ENCODE measurements around the gene MORN5.
A peak's percentile ranks its signal among the peaks of the same experiment; 100 is the strongest.

Gene MORN5

DNA sequence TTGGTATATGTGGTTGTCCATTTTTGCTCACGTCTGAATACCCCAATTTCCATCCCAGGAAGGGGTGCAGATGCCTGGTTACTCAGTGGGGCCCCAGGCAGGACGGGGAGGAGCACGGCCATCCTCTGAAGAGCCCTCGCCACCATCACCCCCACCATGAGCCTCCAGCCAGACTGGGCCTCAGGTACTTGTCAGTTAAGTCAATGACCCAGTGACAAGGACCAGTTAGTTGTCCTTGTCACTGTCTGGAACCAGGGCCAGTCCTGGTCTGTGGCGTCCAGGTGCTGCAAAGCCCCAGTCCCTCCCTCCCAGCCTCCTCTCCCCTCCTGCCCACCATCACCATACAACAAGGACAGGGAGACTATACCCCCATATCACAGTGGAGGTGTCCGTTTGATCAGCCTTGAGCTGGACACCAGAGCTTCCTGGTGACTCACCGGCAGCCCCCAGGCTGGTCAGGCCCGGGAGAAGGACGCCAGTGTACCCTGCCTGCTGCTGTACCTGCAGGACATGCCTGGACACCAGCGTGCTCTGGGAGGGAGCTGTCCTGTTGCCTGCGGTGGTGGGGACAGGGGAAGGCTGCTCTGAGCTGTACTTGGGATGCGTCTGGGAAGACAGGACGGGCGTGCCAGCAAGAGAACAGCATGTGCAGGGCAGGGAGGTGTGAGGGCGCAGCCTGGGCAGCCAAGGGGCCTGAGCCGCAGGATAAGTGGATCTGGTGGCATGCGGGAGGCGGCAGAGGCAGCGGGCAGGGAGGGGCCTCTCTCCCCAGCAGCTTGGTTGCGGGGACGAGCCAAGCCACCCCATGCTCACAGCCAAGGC lies 34.0 kb upstream of the MORN5 start:
- no peak for DNase-seq

DNA sequence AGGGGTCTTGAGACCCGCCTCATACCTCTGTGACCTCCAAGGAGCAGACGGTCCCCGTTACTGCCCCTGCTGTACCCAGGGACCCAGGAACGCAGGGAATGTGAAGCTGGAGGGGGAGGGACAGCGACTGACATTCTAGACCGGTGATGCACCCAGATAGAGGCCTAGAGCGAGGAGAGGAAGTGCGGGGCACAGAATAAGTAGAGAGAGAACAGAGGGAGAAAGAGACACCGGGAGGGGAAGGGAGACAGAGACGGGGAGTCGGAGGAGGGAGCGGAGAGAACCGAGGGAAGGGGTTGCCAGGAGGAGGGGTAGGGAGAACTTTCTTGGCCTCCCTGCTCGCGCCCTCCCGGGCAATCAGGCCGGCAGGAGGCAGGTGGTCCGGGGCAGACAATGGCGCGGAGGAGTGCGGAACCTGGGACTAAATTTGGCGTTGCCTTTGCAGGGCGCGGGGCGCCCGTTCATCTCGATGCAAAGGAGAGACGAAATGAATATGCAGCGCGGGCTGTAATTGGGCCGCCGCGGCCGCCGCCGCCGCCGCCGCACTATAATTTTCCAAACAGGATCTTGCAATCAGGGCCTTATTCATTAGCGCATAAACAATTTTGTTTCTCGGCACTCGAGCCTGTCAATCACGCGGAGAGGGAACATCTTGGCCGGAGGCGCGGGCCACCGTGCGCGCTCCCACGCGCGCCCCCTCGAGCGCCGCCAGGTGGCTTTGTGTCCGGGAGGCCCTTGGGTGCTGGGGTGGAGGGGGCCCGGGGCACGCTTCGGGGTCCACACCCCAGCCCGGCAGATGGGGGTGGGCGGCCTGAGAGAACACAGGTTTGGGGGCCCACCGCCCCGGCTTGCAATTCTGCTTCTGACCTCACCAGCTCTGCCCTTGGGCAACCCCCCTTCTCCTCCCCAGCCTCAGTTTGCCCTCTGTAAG lies 33.1 kb upstream of the MORN5 start:
- DNase-seq = no peak

GRCh38 chr9:122127396-122127798 lies 32.3 kb upstream of the MORN5 start:
- DNase-seq = no peak

DNA sequence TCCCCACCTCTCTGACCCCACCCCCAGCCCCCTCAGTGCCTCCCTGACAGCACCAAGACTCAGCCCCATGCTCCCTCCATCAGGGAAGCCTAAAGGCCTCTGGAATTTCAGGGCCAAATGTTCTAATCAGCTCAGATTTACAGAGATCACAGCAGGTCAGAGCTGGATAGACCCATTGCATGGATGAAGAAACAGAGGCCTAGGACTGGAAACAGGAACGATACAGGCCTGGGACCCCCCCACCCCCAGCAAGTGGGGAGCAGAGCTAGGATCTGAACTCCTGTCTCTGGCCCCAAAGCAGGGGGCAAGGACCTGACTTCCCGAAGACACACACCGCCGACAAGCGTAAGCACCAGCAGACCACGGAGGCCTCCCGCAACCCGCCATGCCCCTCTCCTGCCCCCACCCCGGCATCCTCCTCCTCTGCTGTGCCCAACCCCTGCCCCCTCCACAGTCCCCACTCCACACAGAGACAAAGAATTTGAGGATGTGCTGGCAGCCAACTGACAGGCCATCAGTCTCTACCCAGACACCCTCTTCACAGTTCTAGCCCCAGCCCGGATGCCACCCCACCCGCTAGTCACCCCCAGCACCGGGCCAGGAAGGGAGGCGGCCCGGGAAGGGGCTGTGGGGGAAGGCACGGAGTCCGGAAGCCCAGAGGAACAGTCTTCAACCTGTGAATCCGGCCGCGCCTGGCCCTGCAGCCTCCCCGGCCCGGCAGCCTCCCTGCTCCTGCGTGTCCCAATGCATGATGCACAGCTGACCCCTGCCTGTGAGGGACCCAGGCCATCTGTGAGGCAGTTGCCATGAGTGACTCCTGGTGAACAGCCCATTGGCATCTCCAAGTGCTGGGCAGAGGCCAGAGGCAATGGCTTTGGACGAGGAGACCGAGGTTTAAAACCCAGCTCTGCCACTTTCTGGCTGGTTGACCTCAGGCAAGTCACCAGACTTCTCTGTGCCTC lies 31.4 kb upstream of the MORN5 start:
- no peak for DNase-seq

DNA sequence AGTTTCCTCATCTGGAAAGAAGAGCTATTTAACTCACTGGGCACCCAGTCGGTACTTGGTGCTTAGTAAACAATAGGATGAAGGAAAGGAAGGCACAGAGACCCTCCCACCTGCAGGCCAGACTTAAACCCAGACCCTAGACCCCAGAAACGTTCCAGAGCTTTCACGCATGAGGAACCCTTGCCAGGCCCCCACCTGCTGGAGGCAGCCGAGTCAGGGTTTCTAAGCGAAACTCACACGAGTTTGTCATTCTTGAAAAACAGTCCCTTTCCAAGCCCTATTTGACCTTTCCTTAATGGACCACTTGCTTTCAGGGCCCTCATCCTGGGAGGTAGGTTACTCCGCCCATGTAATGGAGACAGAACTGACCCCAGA lies 30.8 kb upstream of the MORN5 start:
- no peak for DNase-seq

GRCh38 chr9:122129969-122130368 lies 29.7 kb upstream of the MORN5 start:
- no peak for DNase-seq

DNA sequence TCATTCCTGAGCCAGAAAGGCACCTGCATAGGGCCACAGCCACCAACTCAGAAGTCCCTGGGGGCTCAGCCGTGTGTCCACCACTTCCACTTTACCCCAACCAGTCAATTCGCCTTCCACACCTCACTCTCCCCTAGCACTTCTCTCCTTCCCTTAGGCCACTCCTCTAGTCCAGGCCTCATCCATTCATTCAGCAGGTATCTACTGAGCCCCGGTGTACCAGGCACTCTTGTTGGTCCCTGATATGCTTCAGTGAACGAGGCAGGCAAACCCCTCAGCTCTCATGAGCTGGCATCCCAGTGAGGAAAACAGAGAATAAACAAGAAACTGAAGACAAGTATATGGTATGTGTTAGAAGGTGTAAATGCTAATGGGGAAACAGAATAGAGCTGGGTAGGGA lies 28.9 kb upstream of the MORN5 start:
- DNase-seq = no peak

DNA sequence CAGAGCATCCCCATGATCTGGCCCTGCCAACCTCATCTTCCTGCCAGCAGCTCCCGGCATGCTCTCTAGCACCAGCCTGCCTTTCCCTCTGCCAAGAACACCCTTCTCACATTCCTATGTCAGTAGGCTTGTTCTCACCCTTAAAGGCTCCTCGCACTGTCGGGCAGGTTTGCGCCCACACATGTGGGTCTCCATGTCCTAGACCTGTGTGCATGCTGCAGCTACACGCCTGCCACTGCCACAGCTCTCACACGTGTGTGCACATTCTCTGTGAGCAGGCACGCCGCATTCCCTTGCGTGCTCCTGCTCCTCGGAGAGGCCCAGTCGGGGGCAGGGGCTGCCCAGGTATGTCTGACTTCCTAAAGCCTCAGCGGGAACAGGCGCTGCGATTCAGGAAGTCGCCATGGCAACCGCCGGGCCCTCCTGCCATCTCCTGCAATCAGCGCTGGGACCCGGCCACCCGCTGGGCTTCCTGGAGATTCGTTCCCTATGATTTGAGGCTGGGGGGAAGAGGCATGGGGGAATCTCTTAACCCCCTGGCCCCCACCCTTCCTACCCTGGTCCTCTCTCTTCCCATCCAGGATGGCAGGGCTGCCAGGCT lies 28.2 kb upstream of the MORN5 start:
- DNase-seq = peak; percentile 8

DNA sequence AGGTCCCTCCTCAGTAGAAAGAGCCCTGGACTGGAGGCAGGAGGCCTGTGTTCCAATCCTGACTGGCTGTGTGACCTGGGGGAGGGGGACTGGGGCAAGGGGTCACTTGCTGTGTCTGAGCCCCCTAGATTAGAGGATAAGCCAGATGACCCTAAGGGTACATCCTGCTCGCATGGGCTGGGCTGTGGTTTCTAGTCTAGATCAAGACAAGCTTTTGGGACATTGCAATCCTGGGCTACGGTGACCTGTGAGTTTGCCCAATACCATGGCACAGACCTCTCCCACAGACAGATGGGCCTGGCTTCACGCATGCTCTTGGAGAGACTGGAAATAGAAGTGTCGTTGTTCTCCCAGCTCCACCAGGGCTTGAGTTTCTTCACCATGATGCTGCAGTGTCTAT lies 27.2 kb upstream of the MORN5 start:
- no peak for DNase-seq

DNA sequence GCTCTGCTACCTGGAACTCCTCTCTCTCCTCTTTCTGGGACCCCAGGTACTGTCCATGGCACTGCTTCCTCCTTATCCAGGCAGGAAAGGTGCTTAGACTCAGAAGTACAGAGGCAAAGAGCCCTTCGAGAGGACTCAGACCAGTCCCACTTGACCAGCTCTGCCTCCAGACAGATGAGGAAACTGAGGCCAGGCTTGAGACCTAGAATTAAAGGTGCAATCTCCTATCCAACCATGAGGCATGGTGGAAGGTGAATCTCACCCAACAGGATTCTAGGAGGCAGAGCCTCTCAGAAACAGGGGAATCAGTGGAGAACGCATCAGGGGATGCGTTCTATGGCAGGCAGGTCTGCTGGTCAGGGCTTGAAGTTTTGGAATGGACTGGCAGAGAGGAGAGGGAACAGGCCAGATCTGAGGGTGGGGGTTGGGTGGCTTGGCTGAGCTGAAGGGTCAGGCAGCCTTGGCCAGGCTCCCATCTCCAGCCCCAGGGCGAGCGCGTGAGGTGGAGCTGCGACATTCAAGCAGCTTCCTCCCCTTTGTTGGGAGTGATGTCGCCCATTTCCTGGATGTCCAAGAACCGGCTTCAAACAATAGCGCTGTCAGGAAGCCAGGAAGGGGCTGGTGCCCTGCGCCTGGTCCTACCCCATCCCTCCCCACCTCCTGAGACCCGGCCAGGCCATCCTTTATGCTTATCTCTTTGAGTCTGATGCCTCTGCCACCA lies 26.3 kb upstream of the MORN5 start:
- no peak for DNase-seq

DNA sequence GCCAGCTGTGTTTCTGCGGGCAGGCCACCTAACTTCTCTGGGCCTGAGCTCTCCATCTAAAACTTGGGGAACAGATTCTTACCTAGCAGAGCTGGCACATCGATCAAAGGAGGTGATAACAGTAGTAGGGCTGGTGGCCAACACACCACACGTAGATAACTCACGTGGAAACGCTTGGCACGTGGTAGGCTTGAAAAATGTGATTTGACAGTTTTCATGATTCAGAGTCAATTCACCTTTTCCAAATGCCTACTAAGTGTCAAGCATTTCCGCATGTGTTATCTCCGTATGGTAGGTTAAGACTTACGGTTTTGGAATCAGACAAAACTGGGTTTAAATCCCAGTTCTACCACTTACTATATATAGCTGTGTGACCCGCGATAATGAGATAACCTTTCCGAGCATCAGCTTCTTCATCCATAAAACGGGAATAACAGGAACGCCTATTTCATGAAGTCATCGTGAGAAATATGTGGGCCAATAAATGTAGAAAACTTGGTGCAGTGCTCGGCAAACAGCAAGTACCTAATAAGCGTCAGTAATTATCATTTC lies 25.6 kb upstream of the MORN5 start:
- no peak for DNase-seq

DNA sequence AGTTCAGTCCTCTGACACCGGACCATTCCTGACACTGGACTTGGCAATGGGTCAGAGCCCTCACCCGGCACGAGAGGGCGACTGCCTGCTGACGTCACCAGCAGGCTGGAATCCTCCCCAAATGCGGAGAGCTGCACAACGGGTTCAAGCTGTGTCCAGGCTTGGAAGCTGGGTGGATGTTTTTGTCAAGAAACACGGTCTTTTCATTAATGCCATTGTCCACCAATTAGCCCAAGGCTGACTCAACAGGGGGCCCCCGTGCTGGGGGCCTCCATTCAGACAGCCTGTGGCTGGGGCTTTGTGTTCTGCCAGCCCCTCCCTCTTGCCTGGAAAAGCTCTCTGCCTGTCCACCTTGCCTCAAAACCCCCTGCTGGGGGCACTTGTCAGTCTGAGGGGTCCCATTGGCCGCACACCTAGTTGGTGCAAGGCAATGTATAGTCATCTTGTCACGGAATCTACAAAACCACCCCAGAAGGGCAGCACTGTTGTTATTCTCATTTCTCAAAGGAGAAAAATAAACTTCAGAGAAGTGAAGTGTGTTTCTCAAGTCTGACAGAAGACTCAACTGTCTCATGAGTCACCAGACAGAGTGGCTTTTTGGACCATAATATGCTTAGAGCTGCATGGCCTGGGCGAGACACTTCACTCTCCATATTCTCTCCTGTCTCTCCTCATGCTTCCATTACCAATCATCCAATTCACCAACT lies 24.7 kb upstream of the MORN5 start:
- DNase-seq = no peak

GRCh38 chr9:122135529-122135859 lies 24.2 kb upstream of the MORN5 start:
- no peak for DNase-seq

GRCh38 chr9:122138560-122139268 lies 21.0 kb upstream of the MORN5 start:
- no peak for DNase-seq

DNA sequence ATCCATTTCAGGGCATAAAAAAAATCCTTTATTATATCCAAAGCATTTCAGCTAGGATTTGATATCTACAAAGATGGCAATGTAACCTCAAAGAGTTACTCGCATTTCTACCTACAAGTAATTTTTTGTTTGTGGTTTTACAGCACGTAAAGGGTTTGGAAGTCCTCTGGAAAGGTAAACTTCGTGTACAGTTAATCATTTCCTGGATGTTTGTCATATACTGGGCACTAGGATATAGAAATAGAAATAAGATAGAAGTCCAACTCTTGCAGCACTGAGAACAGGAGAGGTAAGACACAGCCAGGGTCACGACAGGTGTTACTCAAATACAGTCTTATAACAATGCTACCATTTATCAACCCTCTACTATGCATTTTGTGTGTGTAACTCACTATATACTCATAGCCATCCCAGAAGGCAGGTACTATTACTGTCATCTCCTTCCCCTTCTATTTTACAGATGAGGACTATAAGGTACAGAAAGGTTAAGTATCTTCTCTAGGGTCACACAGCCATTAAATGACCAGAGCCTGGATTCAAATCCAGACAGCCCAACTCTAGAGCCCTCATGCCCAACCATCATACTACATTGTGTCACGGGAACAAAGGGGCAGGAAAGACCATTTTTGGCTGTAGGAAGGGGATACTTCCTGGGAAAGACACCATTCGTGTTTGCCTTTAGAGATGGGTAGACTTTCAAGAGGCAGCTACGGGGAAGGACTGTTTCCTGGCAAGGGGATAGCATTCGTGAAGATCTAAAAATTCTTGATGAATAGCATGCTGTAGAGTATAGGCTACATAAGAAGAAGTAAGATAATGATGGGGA lies 19.1 kb upstream of the MORN5 start:
- DNase-seq = no peak

DNA sequence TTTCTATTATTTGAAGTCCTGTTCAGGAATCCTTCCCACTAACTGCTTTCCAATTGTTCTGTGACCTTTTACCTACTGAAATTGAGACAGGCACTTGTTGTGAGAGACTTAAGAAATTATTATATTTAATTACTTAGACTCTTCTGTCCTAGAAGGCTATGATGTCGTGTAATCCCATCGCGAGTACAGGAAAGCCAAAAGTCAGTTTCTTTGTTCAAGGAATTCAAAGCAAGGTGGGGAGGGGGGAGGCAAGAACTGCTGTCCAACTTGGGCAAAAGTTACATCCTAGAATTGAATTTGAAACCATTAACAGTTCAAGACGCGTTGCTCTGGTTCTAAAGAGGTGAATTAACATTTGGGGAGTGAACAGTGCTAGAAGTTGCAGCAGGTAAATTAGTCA lies 18.0 kb upstream of the MORN5 start:
- DNase-seq = no peak

- DNase-seq = no peak
Observed at GRCh38 chr9:122143296-122143695, 16.4 kb upstream of the MORN5 start.

DNA sequence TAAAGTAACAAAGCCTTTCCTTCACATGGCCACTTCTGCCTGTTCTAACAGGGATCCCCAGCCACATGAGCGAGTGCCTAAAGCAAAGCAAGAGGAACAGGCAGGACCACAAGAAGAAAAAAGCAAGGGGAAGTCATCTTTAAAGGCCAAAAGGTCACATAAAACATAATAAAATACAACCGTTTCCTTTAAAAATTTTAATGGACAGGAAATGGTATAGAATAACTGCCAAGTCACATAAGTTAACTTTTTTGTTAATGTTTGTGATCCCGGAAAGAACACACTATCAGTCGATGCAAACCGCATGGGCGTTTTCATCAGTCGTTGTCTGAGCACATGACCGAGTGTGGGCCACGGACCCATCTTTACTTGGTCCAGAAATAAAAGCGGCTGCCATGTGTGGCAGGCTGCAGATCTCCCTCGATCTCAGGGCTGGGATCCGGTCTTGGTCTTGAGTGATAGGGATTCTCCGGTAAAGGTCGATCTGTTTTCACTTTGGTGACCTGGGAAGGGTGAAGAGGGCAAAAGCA lies 15.8 kb upstream of the MORN5 start:
- no peak for DNase-seq
